ENCODE measurements around the gene RASSF3.

- TF ChIP-seq CTCF (IDR thresholded peaks at IDR 0.05) = no peak
- no peak for TF ChIP-seq EP300 (IDR thresholded peaks at IDR 0.05)
- no peak for TF ChIP-seq POLR2A (IDR thresholded peaks at IDR 0.05)
These were observed 120.3 kb downstream of the RASSF3 start for GRCh38 chr12:64730588-64730969.
